ENCODE results near the gene SNHG17.
"Not testable (repeated sequence)": the region's sequence is repeated elsewhere in the genome, so short reads cannot be mapped to it uniquely, and the experiment has no call there.

SNHG17 gene

GRCh38 chr20:38445901-38446425 is 10.8 kb upstream of the SNHG17 start:
- in situ Hi-C loops (cut with HindIII; ENCODE audit: low pct_ligation_motif_present, low sequenced_read_pairs): no loop called here
- H3K4me3 ChIP-seq (ENCODE audit: low read depth, low read length): peak overlapping the region; percentile 90

GRCh38 chr20:38445381-38445796 is 10.3 kb upstream of the SNHG17 start:
- H3K27me3 ChIP-seq (replicated peaks): no peaks in the 10 kb centered on the region
- no peak for DNase-seq
- in situ Hi-C loops (cut with HindIII; ENCODE audit: low pct_ligation_motif_present, low sequenced_read_pairs): no loop called here
- no peak for TF ChIP-seq CTCF (IDR thresholded peaks at IDR 0.05; ENCODE audit: low read depth, low read length, missing control alignments)
- no peak overlapping the region for H3K4me3 ChIP-seq (ENCODE audit: low read depth, low read length)
- no peak overlapping the region for H3K27ac ChIP-seq
- no peaks in the 10 kb centered on the region for H3K36me3 ChIP-seq (replicated peaks)

More at GRCh38 chr20:38445901-38446425, 10.8 kb upstream of the SNHG17 start:
- Histone ChIP-seq H3K36me3 (replicated peaks) (no peaks in the 10 kb centered on the region), H3K27me3 (replicated peaks) (no peaks in the 10 kb centered on the region), H3K27ac (peak overlapping the region; percentile 86)
- TF ChIP-seq CTCF (IDR thresholded peaks at IDR 0.05; ENCODE audit: low read depth, low read length, missing control alignments): no peak
- DNase-seq: no peak

GRCh38 chr20:38441916-38442315 is 6.8 kb upstream of the SNHG17 start:
- no peak overlapping the region for H3K4me3 ChIP-seq (ENCODE audit: low read depth, low read length)
- H3K27me3 ChIP-seq (replicated peaks): no peaks in the 10 kb centered on the region
- H3K36me3 ChIP-seq (replicated peaks): no peaks in the 10 kb centered on the region
- in situ Hi-C loops (cut with HindIII; ENCODE audit: low pct_ligation_motif_present, low sequenced_read_pairs): no loop called here
- DNase-seq: no peak
- TF ChIP-seq CTCF (IDR thresholded peaks at IDR 0.05; ENCODE audit: low read depth, low read length, missing control alignments): no peak
- peak overlapping the region; percentile 6 for H3K27ac ChIP-seq

- H3K4me3 ChIP-seq (ENCODE audit: low read depth, low read length); H3K27ac ChIP-seq; H3K27me3 ChIP-seq (replicated peaks); H3K36me3 ChIP-seq (replicated peaks); DNase-seq; in situ Hi-C loops (cut with HindIII; ENCODE audit: low pct_ligation_motif_present, low sequenced_read_pairs): not testable (repeated sequence)
These were observed 6.0 kb upstream of the SNHG17 start for GRCh38 chr20:38441110-38441509.

- no peak for DNase-seq
- Histone ChIP-seq H3K27me3 (replicated peaks) (no peaks in the 10 kb centered on the region), H3K4me3 (ENCODE audit: low read depth, low read length) (no peak overlapping the region), H3K27ac (no peak overlapping the region), H3K36me3 (replicated peaks) (peaks cover 15% of the 10 kb centered on the region)
- in situ Hi-C loops (cut with HindIII; ENCODE audit: low pct_ligation_motif_present, low sequenced_read_pairs): no loop called here
- no peak for TF ChIP-seq CTCF (IDR thresholded peaks at IDR 0.05; ENCODE audit: low read depth, low read length, missing control alignments)
These were observed 2.7 kb upstream of the SNHG17 start for GRCh38 chr20:38437796-38438195.

GRCh38 chr20:38435555-38435939 is 419 bp upstream of the SNHG17 start:
- DNase-seq: peak; percentile 95
- H3K36me3 ChIP-seq (replicated peaks): peaks cover 38% of the 10 kb centered on the region
- no peak for TF ChIP-seq CTCF (IDR thresholded peaks at IDR 0.05; ENCODE audit: low read depth, low read length, missing control alignments)
- in situ Hi-C loops (cut with HindIII; ENCODE audit: low pct_ligation_motif_present, low sequenced_read_pairs): no loop called here
- no peak overlapping the region for H3K4me3 ChIP-seq (ENCODE audit: low read depth, low read length)
- H3K27me3 ChIP-seq (replicated peaks): no peaks in the 10 kb centered on the region
- peak overlapping the region; percentile 96 for H3K27ac ChIP-seq
